ENCODE measurements around the gene CBLC.

Gene CBLC

GRCh38 chr19:44795398-44795987 lies 17.8 kb downstream of the CBLC start:
- no peaks in the 10 kb centered on the region for H3K79me2 ChIP-seq (ENCODE audit: low read length)
- no peak overlapping the region for H3K4me3 ChIP-seq (ENCODE audit: low read length)
- no peak for TF ChIP-seq CTCF (IDR thresholded peaks at IDR 0.05; ENCODE audit: low read length)
- no peak overlapping the region for H3K9ac ChIP-seq (ENCODE audit: low read length)
- H3F3A ChIP-seq (ENCODE audit: insufficient read depth, low read length), result no peaks in the 10 kb centered on the region
- H2AFZ ChIP-seq (ENCODE audit: low read length), result no peak overlapping the region
- H3K4me1 ChIP-seq (ENCODE audit: low read length), result peaks cover 6% of the 10 kb centered on the region
- H3K27ac ChIP-seq (ENCODE audit: low read length), result no peak overlapping the region
- H4K20me1 ChIP-seq (ENCODE audit: insufficient read depth, low read length), result no peaks in the 10 kb centered on the region
- H3K4me2 ChIP-seq (ENCODE audit: low read depth, low read length), result no peak overlapping the region
- H3K9me3 ChIP-seq (replicated peaks; ENCODE audit: insufficient read depth, low read length), result no peaks in the 10 kb centered on the region
- no peaks in the 10 kb centered on the region for H3K36me3 ChIP-seq (replicated peaks; ENCODE audit: insufficient read depth, low read length)
- H3K9me2 ChIP-seq (replicated peaks; ENCODE audit: insufficient read depth, low read length), result no peaks in the 10 kb centered on the region
- no peaks in the 10 kb centered on the region; the same call in 1 of the 2 replicates for H3K27me3 ChIP-seq (replicated peaks; ENCODE audit: insufficient read depth, low read length)
- DNase-seq, result no peak

- Histone ChIP-seq H3K79me2 (ENCODE audit: low read length) (no peaks in the 10 kb centered on the region), H3K9me3 (replicated peaks; ENCODE audit: insufficient read depth, low read length) (no peaks in the 10 kb centered on the region), H3F3A (ENCODE audit: insufficient read depth, low read length) (no peaks in the 10 kb centered on the region), H4K20me1 (ENCODE audit: insufficient read depth, low read length) (no peaks in the 10 kb centered on the region), H3K9me2 (replicated peaks; ENCODE audit: insufficient read depth, low read length) (no peaks in the 10 kb centered on the region), H2AFZ (ENCODE audit: low read length) (no peak overlapping the region), H3K27me3 (replicated peaks; ENCODE audit: insufficient read depth, low read length) (no peaks in the 10 kb centered on the region; the same call in 1 of the 2 replicates), H3K4me1 (ENCODE audit: low read length) (peaks cover 6% of the 10 kb centered on the region), H3K4me2 (ENCODE audit: low read depth, low read length) (no peak overlapping the region), H3K4me3 (ENCODE audit: low read length) (no peak overlapping the region), H3K36me3 (replicated peaks; ENCODE audit: insufficient read depth, low read length) (no peaks in the 10 kb centered on the region), H3K27ac (ENCODE audit: low read length) (no peak overlapping the region), H3K9ac (ENCODE audit: low read length) (no peak overlapping the region)
- DNase-seq, result no peak
- TF ChIP-seq EZH2phosphoT487 (IDR thresholded peaks at IDR 0.05; ENCODE audit: low read length), result no peak
- no peak for TF ChIP-seq EZH2 (optimal IDR thresholded peaks at IDR 0.05; ENCODE audit: low read depth, low read length)
- TF ChIP-seq CTCF (IDR thresholded peaks at IDR 0.05; ENCODE audit: low read length), result no peak
Measured at GRCh38 chr19:44796701-44797115, 19.0 kb downstream of the CBLC start.

- Histone ChIP-seq H2AFZ (ENCODE audit: low read length) (peak overlapping the region; percentile 76; the same call in 1 of the 2 replicates), H3K9me3 (replicated peaks; ENCODE audit: insufficient read depth, low read length) (no peaks in the 10 kb centered on the region), H4K20me1 (ENCODE audit: insufficient read depth, low read length) (no peaks in the 10 kb centered on the region), H3K27ac (ENCODE audit: low read length) (no peak overlapping the region), H3K4me2 (ENCODE audit: low read depth, low read length) (peak overlapping the region; percentile 64), H3K9me2 (replicated peaks; ENCODE audit: insufficient read depth, low read length) (no peaks in the 10 kb centered on the region), H3K9ac (ENCODE audit: low read length) (no peak overlapping the region; the same call in 1 of the 2 replicates), H3K4me1 (ENCODE audit: low read length) (peaks cover 12% of the 10 kb centered on the region), H3K36me3 (replicated peaks; ENCODE audit: insufficient read depth, low read length) (no peaks in the 10 kb centered on the region), H3F3A (ENCODE audit: insufficient read depth, low read length) (no peaks in the 10 kb centered on the region), H3K4me3 (ENCODE audit: low read length) (no peak overlapping the region), H3K79me2 (ENCODE audit: low read length) (no peaks in the 10 kb centered on the region), H3K27me3 (replicated peaks; ENCODE audit: insufficient read depth, low read length) (peaks cover 28% of the 10 kb centered on the region)
- no peak for DNase-seq
- TF ChIP-seq EZH2phosphoT487 (IDR thresholded peaks at IDR 0.05; ENCODE audit: low read length) (no peak), CTCF (IDR thresholded peaks at IDR 0.05; ENCODE audit: low read length) (no peak), EZH2 (optimal IDR thresholded peaks at IDR 0.05; ENCODE audit: low read depth, low read length) (no peak)
Measured at GRCh38 chr19:44799627-44800346, 22.1 kb downstream of the CBLC start.

Data from MM.1S (cell line).